GM12878 (cell line): Measurements from ENCODE around the gene CLVS2. TPM values are rescaled to one million over a fixed set of nuclear protein-coding genes. Genes with fewer than 3 reads are reported as not detected.

ENCODE experiments used
- ATAC-seq: fragments of 200-7000 bp; cut with Tn5 transposase; 3 replicates; pipeline ENCODE4 v1.9.1; 2020; ENCODE audit warnings: mild to moderate bottlenecking, moderate library complexity
- BruUV-seq: library from RNA; stranded (reverse); fragments of 400-500 nt; replicated peaks from 2 replicates; lab custom pipeline; 2021; lab: Mats Ljungman, UMichigan
- CTCF ChIA-PET: fragments of 300-600 bp; sonication (Branson Sonifier 250); formaldehyde crosslinking; extraction: SDS; loops from one replicate; lab custom pipeline; 2021; ENCODE audit warnings: inconsistent platforms; lab: Yijun Ruan, JAX
- POLR2A ChIA-PET: fragments of 350-600 bp; formaldehyde crosslinking; extraction: SDS; loops from one replicate; lab custom pipeline; 2021; ENCODE audit warnings: inconsistent platforms; lab: Charles Lee
- RAD21 ChIA-PET: fragments of 300-600 bp; sonication (Branson Sonifier 250); formaldehyde crosslinking; loops from one replicate; lab custom pipeline; 2023; ENCODE audit warnings: antibody characterized with exemption; ENCODE audit not compliant: unreplicated experiment; lab: Charles Lee
- SMC1A ChIA-PET: fragments of 300-600 bp; sonication (Branson Sonifier 250); formaldehyde crosslinking; loops from one replicate; lab custom pipeline; 2023; ENCODE audit not compliant: unreplicated experiment, uncharacterized antibody; lab: Charles Lee
- DNase-seq: peaks from one replicate; pipeline ENCODE4 v3.0.0-alpha.2; 2011; ENCODE audit warnings: low read depth, low spot score
- FAIRE-seq: peaks from 3 replicates; lab custom pipeline; 2011; peaks lifted over from hg19 to GRCh38; lab: Jason Lieb, UNC
- H2AFZ ChIP-seq: 2 replicates; pipeline ENCODE4 v1.6.0; 2011; ENCODE audit warnings: low read depth, low read length, control low read depth; ENCODE audit not compliant: control insufficient read depth
- H3K27ac ChIP-seq: 2 replicates; pipeline ENCODE4 v1.5.1; 2011; ENCODE audit warnings: control low read depth; ENCODE audit not compliant: control insufficient read depth, insufficient read depth
- H3K27me3 ChIP-seq, 2 experiments: replicated peaks in 1 of 2; 2 replicates each; pipeline versions ENCODE4 v1.6.0 to v1.6.1; 2011; ENCODE audit warnings: low read length in 1 of 2; ENCODE audit not compliant: control insufficient read depth in 2 of 2, insufficient read depth in 2 of 2
- H3K36me3 ChIP-seq, 2 experiments: 2 replicates each; pipeline ENCODE4 v1.5.1; 2011; ENCODE audit warnings: low read length in 1 of 2; ENCODE audit not compliant: control insufficient read depth in 2 of 2, insufficient read depth in 2 of 2
- H3K4me1 ChIP-seq: 2 replicates; pipeline ENCODE4 v1.6.1; 2011; ENCODE audit warnings: mild to moderate bottlenecking, low read length, moderate library complexity, mixed read lengths; ENCODE audit not compliant: control insufficient read depth, insufficient read depth
- H3K4me2 ChIP-seq: 2 replicates; pipeline ENCODE4 v1.6.0; 2011; ENCODE audit warnings: control low read depth; ENCODE audit not compliant: control insufficient read depth, insufficient read depth
- H3K4me3 ChIP-seq: fragments of 200-600 bp; sonication (generic); 2 replicates; pipeline ENCODE4 v1.5.1; 2016
- H3K79me2 ChIP-seq: 2 replicates; pipeline ENCODE4 v1.6.0; 2011; ENCODE audit warnings: low read length; ENCODE audit not compliant: control insufficient read depth, insufficient read depth
- H3K9ac ChIP-seq: 2 replicates; pipeline ENCODE4 v1.8.0; 2011; ENCODE audit warnings: low read length, control low read depth, mixed read lengths; ENCODE audit not compliant: control insufficient read depth, insufficient read depth
- H3K9me3 ChIP-seq: replicated peaks from 3 replicates; pipeline ENCODE4 v1.5.1; 2011; ENCODE audit warnings: mild to moderate bottlenecking, low read length; ENCODE audit not compliant: control insufficient read depth, insufficient read depth
- H4K20me1 ChIP-seq: 2 replicates; pipeline ENCODE4 v1.6.0; 2011; ENCODE audit not compliant: control insufficient read depth, insufficient read depth
- BRCA1 ChIP-seq: IDR thresholded peaks from 2 replicates; pipeline ENCODE4 v1.6.1; 2011; ENCODE audit warnings: low read depth, low read length, improper control_type of control experiment
- CHD2 ChIP-seq: IDR thresholded peaks from 2 replicates; pipeline ENCODE4 v1.6.1; 2011; ENCODE audit warnings: low read depth, low read length, improper control_type of control experiment, borderline replicate concordance
- CREM ChIP-seq: IDR thresholded peaks from 2 replicates; pipeline ENCODE4 v1.6.1; 2014; ENCODE audit warnings: antibody characterized with exemption, low read depth
- E4F1 ChIP-seq: fragments of 450-650 bp; IDR thresholded peaks from 2 replicates; pipeline ENCODE4 v1.6.1; 2018; ENCODE audit warnings: borderline replicate concordance, mild to moderate bottlenecking; ENCODE audit not compliant: partially characterized antibody
- JUND ChIP-seq: IDR thresholded peaks from 2 replicates; pipeline ENCODE4 v1.6.1; 2012; ENCODE audit warnings: low read depth, mild to moderate bottlenecking, low read length, improper control_type of control experiment, moderate library complexity
- KAT2A ChIP-seq: conservative IDR thresholded peaks from 2 replicates; pipeline ENCODE4 v1.6.1; 2011; ENCODE audit warnings: low read depth, low read length; ENCODE audit not compliant: control insufficient read depth
- KDM1A ChIP-seq: fragments of 200-600 bp; sonication (generic); IDR thresholded peaks from 2 replicates; pipeline ENCODE4 v1.6.1; 2016; ENCODE audit warnings: borderline replicate concordance
- MTA2 ChIP-seq: fragments of 450-650 bp; IDR thresholded peaks from 2 replicates; pipeline ENCODE4 v1.6.1; 2016; ENCODE audit warnings: low read depth, mild to moderate bottlenecking, moderate library complexity
- MYC ChIP-seq: IDR thresholded peaks from 2 replicates; pipeline ENCODE4 v1.6.1; 2011; ENCODE audit warnings: mild to moderate bottlenecking, low read length, moderate library complexity, inconsistent platforms; ENCODE audit not compliant: insufficient read depth, insufficient replicate concordance, insufficient read length, severe bottlenecking
- NFXL1 ChIP-seq: fragments of 450-650 bp; IDR thresholded peaks from 2 replicates; pipeline ENCODE4 v1.6.1; 2017; ENCODE audit warnings: antibody characterized with exemption, mild to moderate bottlenecking, borderline replicate concordance
- NKRF ChIP-seq: fragments of 450-650 bp; conservative IDR thresholded peaks from 2 replicates; pipeline ENCODE4 v1.6.1; 2017; ENCODE audit warnings: mild to moderate bottlenecking, moderate library complexity
- POU2F2 ChIP-seq: IDR thresholded peaks from 3 replicates; pipeline ENCODE4 v1.6.1; 2011; ENCODE audit warnings: low read depth, mild to moderate bottlenecking, low read length, borderline replicate concordance
- RAD51 ChIP-seq: fragments of 450-650 bp; IDR thresholded peaks from 2 replicates; pipeline ENCODE4 v1.6.1; 2016; ENCODE audit warnings: moderate library complexity, mild to moderate bottlenecking, inconsistent platforms
- RELA ChIP-seq: fragments of 450-650 bp; IDR thresholded peaks from 2 replicates; pipeline ENCODE4 v1.8.0; 2014; ENCODE audit warnings: borderline replicate concordance; ENCODE audit not compliant: partially characterized antibody
- SP1 ChIP-seq: IDR thresholded peaks from one replicate; pipeline ENCODE4 v1.6.1; 2011; ENCODE audit warnings: low read depth, low read length
- SPI1 ChIP-seq: IDR thresholded peaks from 2 replicates; pipeline ENCODE4 v1.6.1; 2011; ENCODE audit warnings: low read depth, mild to moderate bottlenecking, low read length, moderate library complexity, borderline replicate concordance; ENCODE audit not compliant: insufficient read depth
- ZNF217 ChIP-seq: fragments of 450-650 bp; IDR thresholded peaks from 2 replicates; pipeline ENCODE4 v1.6.1; 2017; ENCODE audit warnings: antibody characterized with exemption, mild to moderate bottlenecking
- WGBS: methylation state at CpG from one replicate; pipeline ENCODE4 v1.1.6; 2016; ENCODE audit warnings: low lambda C conversion rate; ENCODE audit not compliant: insufficient replicate concordance, insufficient coverage; ENCODE audit errors: missing lambda C conversion rate; 5-methylcytosine and 5-hydroxymethylcytosine counted together
- in situ Hi-C: fragments of 300-500 bp; cut with MboI; formaldehyde crosslinking; loops from 9 replicates; pipeline ENCODE4 v1.14.3; 2018; ENCODE audit warnings: mixed read lengths
- intact Hi-C: fragments of 100-400 bp; cut with micrococcal nuclease; formaldehyde crosslinking; loops from one replicate; pipeline ENCODE4 v1.14.2; 2022; ENCODE audit not compliant: unreplicated experiment
- polyA plus RNA-seq, 11 experiments: library from polyadenylated mRNA; depleted of rRNA in 4 of 11; unstranded in 6 of 11; stranded (reverse) in 5 of 11; fragments of >200 nt; fragmentation: Nextera tagmentation in 4 of 11; fragmentation: Illumina TruSeq in 1 of 11; extraction: Ambion mirVana in 4 of 11; extraction: Trizol in 1 of 11; gene quantifications; 1 replicate in 1 of 11; 2 replicates in 10 of 11; pipeline versions ENCODE4 v1.2.1 to v1.2.3, GENCODE V29; 2011 to 2016; ENCODE audit warnings: inconsistent platforms in 2 of 11, missing spikeins in 2 of 11, low read depth in 1 of 11
- total RNA-seq, 4 experiments: library from RNA; depleted of rRNA in 3 of 4; stranded (reverse); fragments of >200 nt in 3 of 4; fragmentation: Illumina TruSeq in 1 of 4; extraction: Trizol in 1 of 4; gene quantifications; 2 replicates each; pipeline versions ENCODE4 v1.2.1 to v1.2.3, GENCODE V29; 2013 to 2021
- TF ChIP-seq, protein P1 (sequence below): fragments of 450-650 bp; IDR thresholded peaks from 2 replicates; pipeline ENCODE4 v1.6.1; 2018; ENCODE audit warnings: mild to moderate bottlenecking, low read depth, moderate library complexity; ENCODE audit not compliant: partially characterized antibody

CLVS2 gene
- total and polyA plus RNA-seq, 10 of the 15 experiments (the other 5 are each of a cell fraction or from before 2014, with no cell fraction given) = not detected

- no peaks in the 10 kb centered on the region for H4K20me1 ChIP-seq
- no peak for FAIRE-seq
- H3K79me2 ChIP-seq = no peaks in the 10 kb centered on the region
- no peak for DNase-seq
- no peaks in the 10 kb centered on the region for H3K36me3 ChIP-seq
- in situ Hi-C loops (no loop called here), intact Hi-C loops (no loop called here)
- no TSS peak for BruUV-seq
- H2AFZ ChIP-seq = no peak overlapping the region
- WGBS = 14% methylated on average over 2 of the region's 2 CpGs
- CTCF ChIA-PET = no interaction called here
- SMC1A ChIA-PET = interaction anchor here (3.2 kb wide), 1 partner anchor 140 kb away, joined by 11 read pairs; no protein-coding TSS in a partner anchor
- H3K4me1 ChIP-seq = no peaks in the 10 kb centered on the region
- TF ChIP-seq, protein P1, sequence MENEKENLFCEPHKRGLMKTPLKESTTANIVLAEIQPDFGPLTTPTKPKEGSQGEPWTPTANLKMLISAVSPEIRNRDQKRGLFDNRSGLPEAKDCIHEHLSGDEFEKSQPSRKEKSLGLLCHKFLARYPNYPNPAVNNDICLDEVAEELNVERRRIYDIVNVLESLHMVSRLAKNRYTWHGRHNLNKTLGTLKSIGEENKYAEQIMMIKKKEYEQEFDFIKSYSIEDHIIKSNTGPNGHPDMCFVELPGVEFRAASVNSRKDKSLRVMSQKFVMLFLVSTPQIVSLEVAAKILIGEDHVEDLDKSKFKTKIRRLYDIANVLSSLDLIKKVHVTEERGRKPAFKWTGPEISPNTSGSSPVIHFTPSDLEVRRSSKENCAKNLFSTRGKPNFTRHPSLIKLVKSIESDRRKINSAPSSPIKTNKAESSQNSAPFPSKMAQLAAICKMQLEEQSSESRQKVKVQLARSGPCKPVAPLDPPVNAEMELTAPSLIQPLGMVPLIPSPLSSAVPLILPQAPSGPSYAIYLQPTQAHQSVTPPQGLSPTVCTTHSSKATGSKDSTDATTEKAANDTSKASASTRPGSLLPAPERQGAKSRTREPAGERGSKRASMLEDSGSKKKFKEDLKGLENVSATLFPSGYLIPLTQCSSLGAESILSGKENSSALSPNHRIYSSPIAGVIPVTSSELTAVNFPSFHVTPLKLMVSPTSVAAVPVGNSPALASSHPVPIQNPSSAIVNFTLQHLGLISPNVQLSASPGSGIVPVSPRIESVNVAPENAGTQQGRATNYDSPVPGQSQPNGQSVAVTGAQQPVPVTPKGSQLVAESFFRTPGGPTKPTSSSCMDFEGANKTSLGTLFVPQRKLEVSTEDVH = no peak
- TF ChIP-seq KDM1A (no peak), E4F1 (no peak), RAD51 (no peak), CHD2 (no peak), NKRF (no peak), MYC (no peak), POU2F2 (no peak), BRCA1 (no peak), KAT2A (no peak), MTA2 (no peak), RELA (no peak), SP1 (no peak), CREM (no peak), SPI1 (no peak), JUND (no peak), NFXL1 (no peak), ZNF217 (no peak)
- no peaks in the 10 kb centered on the region for H3K9me3 ChIP-seq
- no peak for ATAC-seq
- no peak overlapping the region for H3K9ac ChIP-seq
- RAD21 ChIA-PET = no interaction called here
- no peak overlapping the region for H3K4me3 ChIP-seq
- H3K27me3 ChIP-seq = no peaks in the 10 kb centered on the region
- H3K4me2 ChIP-seq = no peak overlapping the region
- POLR2A ChIA-PET = no interaction called here
- H3K27ac ChIP-seq = no peak overlapping the region
Measured at GRCh38 chr6:123009059-123009458, 13.0 kb downstream of the CLVS2 start.
